HG02840 (cell line): ENCODE measurements around the gene SLC8A3.

ENCODE experiments used
- ATAC-seq: cut with Tn5 transposase; IDR thresholded peaks from one replicate; pipeline ENCODE4 v1.9.1; 2021; ENCODE audit warnings: mild to moderate bottlenecking, moderate library complexity, moderate number of reproducible peaks; ENCODE audit not compliant: unreplicated experiment, low FRiP score

Gene SLC8A3

DNA sequence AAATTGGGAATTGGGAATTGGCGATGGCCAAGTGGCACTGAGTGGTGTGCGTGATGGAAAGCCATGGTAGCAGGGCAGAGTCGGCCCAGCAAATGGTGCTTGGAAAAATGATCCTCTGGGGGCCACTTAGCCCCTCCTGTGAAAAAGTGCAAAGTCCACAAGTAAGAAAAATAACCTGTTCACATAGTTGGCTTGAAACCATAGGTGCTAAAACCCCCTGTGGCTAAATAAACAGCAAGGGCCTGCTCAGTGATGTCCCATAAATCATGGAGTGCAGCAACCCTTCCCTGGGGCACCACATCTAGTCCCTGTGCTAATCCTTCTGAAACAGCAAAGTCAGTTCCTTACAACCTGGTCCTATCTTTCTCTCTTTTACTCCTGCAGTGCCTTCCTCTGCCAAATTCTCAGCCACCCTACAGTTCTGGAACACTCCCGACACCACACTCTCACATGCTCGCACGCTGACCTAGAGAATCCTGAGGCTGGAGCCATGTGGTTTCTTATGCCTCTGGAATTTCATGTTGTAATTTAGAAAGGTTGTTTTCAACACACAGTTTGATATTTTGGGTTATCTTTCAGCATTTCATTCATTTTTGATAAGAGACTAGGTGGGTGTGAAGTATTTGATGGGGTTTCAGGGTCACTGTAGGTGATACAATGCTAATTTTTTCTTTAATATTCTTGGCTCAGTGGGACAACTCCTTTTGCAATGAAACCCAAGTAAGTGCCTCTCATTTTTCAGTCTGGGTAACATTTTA is 186.0 kb downstream of the SLC8A3 start:
- no peak for ATAC-seq

DNA sequence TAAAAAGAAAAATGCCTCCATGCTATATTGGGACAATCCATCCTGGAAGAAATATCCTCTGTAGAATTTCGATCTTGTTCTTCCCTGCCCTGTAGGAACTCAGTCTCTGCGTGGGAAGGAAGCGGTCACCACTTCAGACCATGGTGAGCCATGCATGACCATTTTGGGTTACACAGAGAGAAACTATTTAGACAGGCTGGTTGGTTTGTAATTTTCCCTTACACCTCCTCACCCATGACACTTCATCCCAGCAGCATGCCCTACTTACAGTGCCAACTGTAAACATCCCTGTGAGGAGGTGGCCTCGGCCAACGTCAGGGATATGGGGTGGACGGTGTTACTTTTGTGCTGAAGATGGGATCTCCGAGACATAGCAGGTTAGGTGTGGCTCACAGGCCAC is 188.2 kb downstream of the SLC8A3 start:
- no peak for ATAC-seq

DNA sequence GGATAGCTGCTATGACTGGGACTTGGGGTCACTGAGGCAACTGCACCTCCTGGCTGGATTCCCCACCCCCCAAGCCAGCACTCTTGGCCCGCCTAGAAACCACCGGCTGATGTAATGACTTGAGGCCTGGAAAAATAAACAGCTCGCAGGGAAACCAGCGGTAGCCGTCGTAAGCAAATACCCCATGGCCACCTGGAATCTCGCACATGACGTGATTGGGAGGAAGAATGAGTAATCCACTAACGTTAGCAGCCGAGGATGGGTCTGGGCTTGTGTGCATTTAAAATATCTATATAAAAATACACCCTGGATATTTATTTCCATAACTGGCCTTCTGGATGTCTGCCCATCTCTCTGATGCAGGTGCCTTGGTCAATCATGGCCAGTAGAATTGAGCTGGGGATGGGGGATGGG is 189.5 kb downstream of the SLC8A3 start:
- no peak for ATAC-seq

DNA sequence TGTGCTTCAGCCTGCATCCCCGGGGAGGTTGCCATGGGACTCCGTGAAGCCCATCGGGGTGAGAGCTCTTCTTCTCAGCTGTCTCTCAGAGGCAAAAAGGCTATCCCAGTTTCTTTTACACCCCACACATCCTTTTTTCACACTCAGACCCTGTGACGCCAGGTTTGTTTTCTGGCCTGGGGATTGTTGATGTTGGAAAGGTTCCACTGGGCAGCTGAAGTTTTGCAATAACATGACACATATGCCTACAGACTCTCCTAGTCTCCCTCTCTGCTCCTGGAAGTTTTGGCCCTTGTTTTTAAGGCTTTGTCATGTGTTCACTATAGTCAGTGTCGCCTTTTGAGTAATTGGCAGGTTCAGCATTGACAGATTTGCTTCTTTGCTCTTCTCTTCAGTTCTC is 190.9 kb downstream of the SLC8A3 start:
- no peak for ATAC-seq

DNA sequence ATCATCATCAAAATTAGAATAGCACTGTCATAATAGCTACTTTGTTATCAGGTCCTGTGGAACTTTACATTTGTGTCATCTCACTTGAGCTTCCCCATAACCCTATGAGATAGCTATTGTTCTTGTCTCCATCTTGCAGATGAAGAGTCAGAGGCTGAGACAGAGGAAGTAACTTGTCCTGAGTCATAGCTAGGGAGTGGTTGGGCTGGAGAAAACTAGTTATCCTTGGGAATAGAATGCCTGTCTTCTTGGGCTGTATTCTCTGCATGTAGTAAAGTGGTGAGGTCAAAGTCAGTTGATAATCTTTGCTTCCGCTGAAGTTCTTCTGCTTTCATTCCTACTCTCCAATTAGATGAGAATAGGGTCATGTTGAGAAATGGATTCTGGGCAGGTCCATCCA is 192.5 kb downstream of the SLC8A3 start:
- ATAC-seq, result no peak
